Measurements from ENCODE around the gene MGLL. TPM values are rescaled to one million over a fixed set of nuclear protein-coding genes. Genes with fewer than 3 reads are reported as not detected.

The MGLL gene
- total and polyA plus RNA-seq, 8 donors, result 10.5 to 118 (median 37.9) TPM

DNA sequence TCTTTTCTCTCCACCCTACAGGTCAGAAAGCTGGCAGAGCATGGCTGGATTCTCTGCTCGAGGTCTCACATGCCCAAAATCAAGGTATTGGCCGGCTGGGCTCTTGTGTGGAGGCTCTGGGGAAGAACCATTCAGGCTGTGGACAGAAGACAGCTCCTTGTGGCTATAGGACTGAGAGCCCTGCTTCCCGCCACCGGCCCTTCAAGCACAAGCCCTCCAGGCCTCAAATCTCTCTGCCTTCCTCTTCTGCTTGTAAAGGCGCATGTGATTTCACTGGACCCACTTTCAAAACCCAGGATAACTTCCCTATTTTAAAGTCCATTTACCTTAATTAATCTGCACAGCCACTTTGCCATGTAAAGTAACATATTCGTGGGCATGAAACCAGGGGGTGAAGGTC, 36.2 kb upstream of the MGLL start:
- H3K36me3 ChIP-seq, result no peaks in the 10 kb centered on the region

DNA sequence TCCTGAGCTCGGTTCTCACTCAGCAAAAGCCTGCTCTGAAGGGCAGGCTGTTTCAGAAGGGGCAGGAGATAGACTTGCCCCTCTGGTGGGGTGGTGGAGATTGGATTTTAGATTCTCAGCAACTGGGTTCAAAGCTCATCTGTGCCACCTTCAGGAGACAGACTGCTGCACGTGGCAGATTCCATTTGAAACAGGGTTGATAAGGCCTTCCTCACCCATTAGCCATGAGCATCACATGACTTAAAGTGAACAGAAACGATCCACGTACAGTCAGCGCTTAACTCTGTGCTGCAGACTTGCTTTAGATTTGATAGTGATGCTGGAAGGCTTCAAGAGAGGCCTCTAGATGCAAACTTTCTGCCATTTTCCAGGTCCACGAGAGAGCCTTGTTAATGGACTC, 35.0 kb upstream of the MGLL start:
- no peaks in the 10 kb centered on the region for H3K36me3 ChIP-seq
- H3K4me1 ChIP-seq, result no peaks in the 10 kb centered on the region
- intact Hi-C loops (cut with DNase I; ENCODE audit: low total_unique reads), result no loop called here
- WGBS, 5 donors, result 56 to 71% (median 63%) methylated on average over 6 of the region's 6 CpGs
- no peaks in the 10 kb centered on the region for H3K27me3 ChIP-seq
- TF ChIP-seq EP300 (IDR thresholded peaks at IDR 0.05) (no peak), POLR2AphosphoS5 (IDR thresholded peaks at IDR 0.05) (no peak), POLR2A (IDR thresholded peaks at IDR 0.05) (no peak)
- no peak for DNase-seq
- H3K27ac ChIP-seq, result no peak overlapping the region
- H3K9me3 ChIP-seq, result no peaks in the 10 kb centered on the region
- no peak overlapping the region for H3K4me3 ChIP-seq

More for the DNA sequence above, 36.2 kb upstream of the MGLL start:
- TF ChIP-seq POLR2A (IDR thresholded peaks at IDR 0.05) (no peak), POLR2AphosphoS5 (IDR thresholded peaks at IDR 0.05) (no peak), EP300 (IDR thresholded peaks at IDR 0.05) (no peak)
- TF ChIP-seq, protein P1, sequence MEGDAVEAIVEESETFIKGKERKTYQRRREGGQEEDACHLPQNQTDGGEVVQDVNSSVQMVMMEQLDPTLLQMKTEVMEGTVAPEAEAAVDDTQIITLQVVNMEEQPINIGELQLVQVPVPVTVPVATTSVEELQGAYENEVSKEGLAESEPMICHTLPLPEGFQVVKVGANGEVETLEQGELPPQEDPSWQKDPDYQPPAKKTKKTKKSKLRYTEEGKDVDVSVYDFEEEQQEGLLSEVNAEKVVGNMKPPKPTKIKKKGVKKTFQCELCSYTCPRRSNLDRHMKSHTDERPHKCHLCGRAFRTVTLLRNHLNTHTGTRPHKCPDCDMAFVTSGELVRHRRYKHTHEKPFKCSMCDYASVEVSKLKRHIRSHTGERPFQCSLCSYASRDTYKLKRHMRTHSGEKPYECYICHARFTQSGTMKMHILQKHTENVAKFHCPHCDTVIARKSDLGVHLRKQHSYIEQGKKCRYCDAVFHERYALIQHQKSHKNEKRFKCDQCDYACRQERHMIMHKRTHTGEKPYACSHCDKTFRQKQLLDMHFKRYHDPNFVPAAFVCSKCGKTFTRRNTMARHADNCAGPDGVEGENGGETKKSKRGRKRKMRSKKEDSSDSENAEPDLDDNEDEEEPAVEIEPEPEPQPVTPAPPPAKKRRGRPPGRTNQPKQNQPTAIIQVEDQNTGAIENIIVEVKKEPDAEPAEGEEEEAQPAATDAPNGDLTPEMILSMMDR (IDR thresholded peaks at IDR 0.05), result no peak
- Histone ChIP-seq H3K27ac (no peak overlapping the region), H3K4me3 (no peak overlapping the region), H3K27me3 (no peaks in the 10 kb centered on the region), H3K9me3 (no peaks in the 10 kb centered on the region), H3K4me1 (no peaks in the 10 kb centered on the region)
- WGBS, 5 donors, result 82 to 90% (median 86%) methylated on average over 6 of the region's 6 CpGs
- intact Hi-C loops (cut with DNase I; ENCODE audit: low total_unique reads), result no loop called here
- DNase-seq, result no peak

GRCh38 chr3:127856801-127857200, 34.5 kb upstream of the MGLL start:
- Histone ChIP-seq H3K36me3 (no peaks in the 10 kb centered on the region), H3K4me1 (no peaks in the 10 kb centered on the region), H3K27ac (no peak overlapping the region), H3K4me3 (no peak overlapping the region), H3K27me3 (no peaks in the 10 kb centered on the region), H3K9me3 (no peaks in the 10 kb centered on the region)
- TF ChIP-seq EP300 (IDR thresholded peaks at IDR 0.05), result no peak
- TF ChIP-seq, protein P1 (IDR thresholded peaks at IDR 0.05), result no peak
- TF ChIP-seq POLR2AphosphoS5 (IDR thresholded peaks at IDR 0.05), result no peak
- no peak for TF ChIP-seq POLR2A (IDR thresholded peaks at IDR 0.05)
- no peak for DNase-seq
- 61 to 90% (median 75%) methylated on average over 2 of the region's 2 CpGs for WGBS, 5 donors
- intact Hi-C loops (cut with DNase I; ENCODE audit: low total_unique reads), result no loop called here

- no peak for DNase-seq
- TF ChIP-seq EP300 (IDR thresholded peaks at IDR 0.05), result no peak
- Histone ChIP-seq H3K4me3 (no peak overlapping the region), H3K4me1 (no peaks in the 10 kb centered on the region), H3K9me3 (no peaks in the 10 kb centered on the region), H3K36me3 (no peaks in the 10 kb centered on the region), H3K27ac (no peak overlapping the region), H3K27me3 (no peaks in the 10 kb centered on the region)
- intact Hi-C loops (cut with DNase I; ENCODE audit: low total_unique reads), result no loop called here
- 61 to 93% (median 68%) methylated on average over 1 of the region's 1 CpG for WGBS, 5 donors
Measured at GRCh38 chr3:127855246-127855645, 32.9 kb upstream of the MGLL start.

- TF ChIP-seq POLR2A (IDR thresholded peaks at IDR 0.05) (no peak), EP300 (IDR thresholded peaks at IDR 0.05) (no peak), POLR2AphosphoS5 (IDR thresholded peaks at IDR 0.05) (no peak)
- TF ChIP-seq, protein P1 (IDR thresholded peaks at IDR 0.05), result no peak
Measured at GRCh38 chr3:127853681-127854080, 31.4 kb upstream of the MGLL start.

More at GRCh38 chr3:127853681-127854080, 31.4 kb upstream of the MGLL start:
- Histone ChIP-seq H3K27ac (no peak overlapping the region), H3K27me3 (no peaks in the 10 kb centered on the region), H3K9me3 (no peaks in the 10 kb centered on the region), H3K4me3 (no peak overlapping the region), H3K36me3 (no peaks in the 10 kb centered on the region), H3K4me1 (peaks cover 0 to under 1% (median 0%) of the 10 kb centered on the region in 4 donors)
- WGBS, 5 donors, result 86 to 93% (median 92%) methylated on average over 10 of the region's 10 CpGs
- DNase-seq, result no peak
- intact Hi-C loops (cut with DNase I; ENCODE audit: low total_unique reads), result no loop called here
